SK-N-MC (cell line): ENCODE measurements around the gene ACOXL.
"Not testable (repeated sequence)": the region's sequence is repeated elsewhere in the genome, so short reads cannot be mapped to it uniquely, and the experiment has no call there.

Experiments used
- DNase-seq: peaks from one replicate; pipeline ENCODE4 v3.0.0-alpha.2; 2011; ENCODE audit warnings: low read depth, low spot score
- H3K27ac ChIP-seq: fragments of 200-600 bp; sonication (generic); 2 replicates; pipeline ENCODE4 v1.5.1; 2016; ENCODE audit warnings: mixed run types
- H3K36me3 ChIP-seq: fragments of 200-600 bp; sonication (generic); 2 replicates; pipeline ENCODE4 v1.6.1; 2017; ENCODE audit warnings: antibody characterized with exemption, low read length, mixed read lengths; ENCODE audit not compliant: insufficient read depth
- H3K4me3 ChIP-seq: fragments of 200-600 bp; sonication (generic); 2 replicates; pipeline ENCODE4 v1.5.1; 2016
- H3K9ac ChIP-seq: fragments of 200-600 bp; sonication (generic); 2 replicates; pipeline ENCODE4 v1.8.0; 2017; ENCODE audit warnings: mixed run types, mixed read lengths; ENCODE audit not compliant: insufficient read length
- H3K9me3 ChIP-seq: fragments of 200-600 bp; sonication (generic); 2 replicates; pipeline ENCODE4 v1.6.1; 2017; ENCODE audit warnings: low read depth, mild to moderate bottlenecking, antibody characterized with exemption, low read length, moderate library complexity, mixed read lengths
- EZH2 ChIP-seq: fragments of 200-600 bp; sonication (generic); IDR thresholded peaks from one replicate; pipeline ENCODE4 v1.6.1; 2017; ENCODE audit warnings: antibody characterized with exemption
- FOXP2 ChIP-seq: optimal IDR thresholded peaks from 2 replicates; pipeline ENCODE3; 2011; ENCODE audit warnings: mild to moderate bottlenecking, moderate library complexity; ENCODE audit not compliant: insufficient read depth; ENCODE audit errors: extremely low read length, control extremely low read depth
- POLR2AphosphoS5 ChIP-seq: IDR thresholded peaks from 2 replicates; pipeline ENCODE4 v1.6.1; 2012; ENCODE audit warnings: mild to moderate bottlenecking, low read depth, low read length, borderline replicate concordance

Gene ACOXL

GRCh38 chr2:111069722-111070121 lies 337.3 kb downstream of the ACOXL start:
- TF ChIP-seq EZH2: no peak
- no peak for TF ChIP-seq POLR2AphosphoS5
- no peak for TF ChIP-seq FOXP2
- Histone ChIP-seq H3K27ac (no peak overlapping the region), H3K36me3 (no peaks in the 10 kb centered on the region), H3K9ac (no peak overlapping the region), H3K4me3 (no peak overlapping the region), H3K9me3 (no peaks in the 10 kb centered on the region)
- no peak for DNase-seq

- Histone ChIP-seq H3K9me3 (no peaks in the 10 kb centered on the region; the same call in 1 of the 2 replicates), H3K36me3 (no peaks in the 10 kb centered on the region), H3K27ac (no peak overlapping the region), H3K4me3 (no peak overlapping the region), H3K9ac (no peak overlapping the region)
- DNase-seq: no peak
- TF ChIP-seq FOXP2 (no peak), POLR2AphosphoS5 (no peak), EZH2 (no peak)
These were observed 339.3 kb downstream of the ACOXL start for GRCh38 chr2:111071600-111072171.

GRCh38 chr2:111072220-111072871 lies 340.0 kb downstream of the ACOXL start:
- Histone ChIP-seq H3K9ac (no peak overlapping the region), H3K9me3 (no peaks in the 10 kb centered on the region; the same call in 1 of the 2 replicates), H3K27ac (no peak overlapping the region), H3K4me3 (no peak overlapping the region), H3K36me3 (no peaks in the 10 kb centered on the region)
- DNase-seq: no peak
- no peak for TF ChIP-seq FOXP2
- no peak for TF ChIP-seq POLR2AphosphoS5
- TF ChIP-seq EZH2: no peak

GRCh38 chr2:111082659-111083058 lies 350.3 kb downstream of the ACOXL start:
- H3K9me3 ChIP-seq, H3K36me3 ChIP-seq, H3K27ac ChIP-seq, DNase-seq, H3K4me3 ChIP-seq, H3K9ac ChIP-seq: not testable (repeated sequence)

- Histone ChIP-seq H3K9ac (no peak overlapping the region), H3K4me3 (no peak overlapping the region), H3K36me3 (no peaks in the 10 kb centered on the region), H3K9me3 (no peaks in the 10 kb centered on the region), H3K27ac (no peak overlapping the region)
- DNase-seq: no peak
- no peak for TF ChIP-seq POLR2AphosphoS5
These were observed 359.4 kb downstream of the ACOXL start for GRCh38 chr2:111091811-111092211.

- DNase-seq: no peak
- Histone ChIP-seq H3K4me3 (no peak overlapping the region), H3K27ac (no peak overlapping the region), H3K9ac (no peak overlapping the region), H3K36me3 (no peaks in the 10 kb centered on the region), H3K9me3 (no peaks in the 10 kb centered on the region)
- TF ChIP-seq POLR2AphosphoS5: no peak
- no peak for TF ChIP-seq EZH2
- TF ChIP-seq FOXP2: no peak
These were observed 362.3 kb downstream of the ACOXL start for GRCh38 chr2:111094691-111095090.

GRCh38 chr2:111095434-111095833 lies 363.1 kb downstream of the ACOXL start:
- TF ChIP-seq POLR2AphosphoS5: no peak
- no peak for TF ChIP-seq FOXP2
- TF ChIP-seq EZH2: no peak
- Histone ChIP-seq H3K9me3 (no peaks in the 10 kb centered on the region), H3K9ac (no peak overlapping the region), H3K4me3 (no peak overlapping the region), H3K27ac (no peak overlapping the region), H3K36me3 (no peaks in the 10 kb centered on the region)
- no peak for DNase-seq

- H3K27ac ChIP-seq: no peak overlapping the region
- TF ChIP-seq POLR2AphosphoS5 (no peak), EZH2 (no peak), FOXP2 (no peak)
- DNase-seq: no peak
- no peak overlapping the region for H3K9ac ChIP-seq
- no peak overlapping the region for H3K4me3 ChIP-seq
- H3K36me3 ChIP-seq: no peaks in the 10 kb centered on the region
- no peaks in the 10 kb centered on the region for H3K9me3 ChIP-seq
These were observed 367.0 kb downstream of the ACOXL start for GRCh38 chr2:111099402-111099801.

- Histone ChIP-seq H3K9ac (no peak overlapping the region), H3K27ac (no peak overlapping the region), H3K4me3 (no peak overlapping the region), H3K36me3 (no peaks in the 10 kb centered on the region), H3K9me3 (no peaks in the 10 kb centered on the region)
- TF ChIP-seq FOXP2: no peak
- no peak for TF ChIP-seq POLR2AphosphoS5
- no peak for TF ChIP-seq EZH2
- no peak for DNase-seq
These were observed 367.9 kb downstream of the ACOXL start for GRCh38 chr2:111100087-111100764.
